Effector memory CD4-positive, alpha-beta T cell (primary cell): ENCODE data around the gene CFAP46.
"Not testable (repeated sequence)": the region's sequence is repeated elsewhere in the genome, so short reads cannot be mapped to it uniquely, and the experiment has no call there.

Experiments used
- DNase-seq, 3 donors: peaks; one replicate each; pipeline ENCODE4 v3.0.0-alpha.2; 2020
- H3K27ac ChIP-seq: 2 replicates; pipeline ENCODE4 v1.7.0; 2013; ENCODE audit warnings: mild to moderate bottlenecking, low read length, moderate library complexity; ENCODE audit not compliant: insufficient read depth, poor library complexity, severe bottlenecking
- H3K27me3 ChIP-seq: replicated peaks from 2 replicates; pipeline ENCODE4 v1.7.0; 2013; ENCODE audit warnings: mild to moderate bottlenecking, low read length; ENCODE audit not compliant: insufficient read depth, control insufficient read depth, poor library complexity, severe bottlenecking
- H3K36me3 ChIP-seq: 2 replicates; pipeline ENCODE4 v1.7.0; 2013; ENCODE audit warnings: mild to moderate bottlenecking, low read length, moderate library complexity; ENCODE audit not compliant: control insufficient read depth, insufficient read depth
- H3K4me1 ChIP-seq: 2 replicates; pipeline ENCODE4 v1.7.0; 2013; ENCODE audit warnings: low read length, mild to moderate bottlenecking; ENCODE audit not compliant: control insufficient read depth, insufficient read depth, poor library complexity, severe bottlenecking
- H3K4me3 ChIP-seq: 2 replicates; pipeline ENCODE4 v1.7.0; 2013; ENCODE audit warnings: low read length, low read depth, mild to moderate bottlenecking; ENCODE audit not compliant: insufficient read depth, poor library complexity, severe bottlenecking
- H3K9me3 ChIP-seq: 2 replicates; pipeline ENCODE4 v1.7.0; 2013; ENCODE audit warnings: mild to moderate bottlenecking, low read length, moderate library complexity; ENCODE audit not compliant: control insufficient read depth

The CFAP46 gene

DNA sequence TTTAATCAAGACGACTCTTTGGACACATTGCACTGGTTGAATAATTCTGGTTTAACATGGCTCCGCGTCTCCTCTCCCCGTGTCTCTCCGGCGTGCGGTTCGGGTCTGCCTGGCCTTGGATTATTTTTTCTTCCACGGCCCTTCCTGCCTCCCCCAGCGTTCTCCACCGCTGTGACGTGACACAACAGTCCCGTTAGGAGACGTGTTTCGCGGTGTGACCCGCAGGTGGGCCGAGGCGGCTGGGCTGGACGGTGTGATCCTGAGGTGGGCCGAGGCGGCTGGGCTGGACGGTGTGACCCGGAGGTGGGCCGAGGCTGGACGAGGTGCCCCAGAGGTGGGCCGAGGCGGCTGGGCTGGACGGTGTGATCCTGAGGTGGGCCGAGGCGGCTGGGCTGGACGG, 144.4 kb downstream of the CFAP46 start:
- H3K4me1 ChIP-seq, H3K27ac ChIP-seq, H3K9me3 ChIP-seq, H3K27me3 ChIP-seq, H3K36me3 ChIP-seq, DNase-seq, H3K4me3 ChIP-seq: not testable (repeated sequence)

DNA sequence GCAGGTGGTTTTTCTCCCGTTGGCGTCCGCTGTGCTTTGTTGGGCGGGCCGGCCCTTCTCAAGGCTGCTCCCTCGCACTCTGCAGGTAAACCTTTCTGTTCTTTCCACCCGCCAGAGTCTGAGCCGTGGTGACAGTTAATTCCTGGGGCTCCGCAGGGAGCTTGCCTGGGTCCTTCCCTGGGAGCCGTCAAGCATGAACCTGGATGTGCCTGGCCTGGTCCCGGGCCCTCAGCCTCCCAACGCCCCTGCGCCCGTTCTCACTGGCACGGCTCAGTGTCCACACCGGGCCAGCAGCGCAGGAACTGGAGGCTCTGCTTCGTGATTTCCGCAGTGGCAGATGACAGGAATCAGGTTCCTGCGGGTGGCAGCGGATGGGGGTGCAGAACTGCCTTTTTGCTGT, 145.5 kb downstream of the CFAP46 start:
- no peak for DNase-seq
- Histone ChIP-seq H3K27ac (no peak overlapping the region), H3K36me3 (no peaks in the 10 kb centered on the region), H3K4me1 (no peaks in the 10 kb centered on the region), H3K4me3 (no peak overlapping the region), H3K27me3 (no peaks in the 10 kb centered on the region), H3K9me3 (no peaks in the 10 kb centered on the region)

DNA sequence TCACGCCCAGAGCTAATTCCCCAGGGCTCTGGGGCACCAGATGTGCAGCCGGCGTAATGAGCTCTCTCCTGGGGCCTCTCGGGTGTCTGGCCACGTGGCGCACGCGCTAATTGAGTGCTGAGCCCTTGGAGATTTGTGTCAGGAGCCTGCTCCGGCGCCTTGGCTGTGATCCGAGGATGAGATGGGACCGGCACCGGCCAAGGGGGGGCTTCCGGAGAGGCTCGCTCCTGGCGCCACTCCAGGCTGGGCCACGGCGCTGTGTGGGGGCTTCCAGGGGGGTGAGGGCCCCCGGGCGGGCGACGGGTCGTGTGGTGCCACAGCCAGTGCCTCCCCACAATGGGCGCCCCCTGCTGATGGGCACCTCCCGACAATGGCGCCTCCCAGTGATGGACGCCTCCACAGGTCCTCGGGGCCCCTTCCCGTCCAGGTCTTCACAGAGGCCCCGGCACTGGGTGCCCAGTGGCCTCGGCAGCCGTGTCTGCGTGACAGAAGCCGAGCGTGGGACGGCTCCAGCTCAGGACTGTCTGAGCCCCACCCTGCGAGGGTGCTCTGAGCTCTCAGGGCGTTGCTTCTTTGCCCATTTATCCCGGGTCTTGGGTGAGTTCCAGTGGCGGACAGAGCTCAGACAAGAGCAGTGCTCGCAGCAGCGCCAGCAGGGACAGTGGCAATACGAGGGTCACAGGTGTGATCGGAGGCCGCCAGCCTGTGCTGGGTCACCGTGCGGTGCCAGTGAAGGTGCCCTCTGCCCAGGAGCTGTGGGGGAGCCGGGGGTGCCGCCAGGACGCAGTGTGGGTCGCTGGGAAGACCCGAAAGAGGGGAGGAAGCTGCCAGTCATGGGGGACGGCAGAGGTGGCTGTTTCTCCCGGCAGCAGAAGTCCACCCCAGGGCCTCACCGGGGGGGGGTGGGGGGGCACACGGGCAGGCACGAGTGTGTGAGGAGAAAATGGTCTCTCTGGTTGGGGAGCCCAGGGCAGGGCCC, 148.2 kb downstream of the CFAP46 start:
- Histone ChIP-seq H3K4me3 (no peak overlapping the region), H3K36me3 (no peaks in the 10 kb centered on the region), H3K4me1 (no peaks in the 10 kb centered on the region), H3K27me3 (peaks cover 6% of the 10 kb centered on the region), H3K9me3 (no peaks in the 10 kb centered on the region), H3K27ac (no peak overlapping the region)
- DNase-seq: no peak

DNA sequence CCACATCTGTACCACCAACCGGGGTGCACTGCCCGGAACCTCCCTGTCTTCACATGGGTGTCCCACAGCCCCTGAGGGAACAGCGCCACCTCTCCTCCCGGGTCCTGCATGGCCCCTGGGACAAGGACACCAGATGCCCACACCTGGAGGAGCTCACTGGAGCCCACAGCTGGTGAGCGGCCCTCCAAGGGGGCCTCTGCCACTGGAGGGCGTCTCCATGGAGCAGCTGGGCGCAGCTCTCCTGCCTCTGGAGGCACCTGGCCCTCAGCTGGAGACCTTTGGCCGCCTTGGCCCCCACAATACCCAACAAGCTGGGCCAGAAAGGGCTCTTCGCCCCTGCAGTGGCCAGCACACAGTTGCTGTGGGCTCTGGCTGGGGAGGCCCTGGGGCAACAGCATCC, 149.2 kb downstream of the CFAP46 start:
- Histone ChIP-seq H3K27me3 (peaks cover 13% of the 10 kb centered on the region), H3K4me3 (no peak overlapping the region), H3K9me3 (no peaks in the 10 kb centered on the region), H3K36me3 (no peaks in the 10 kb centered on the region), H3K27ac (no peak overlapping the region), H3K4me1 (peaks cover 4% of the 10 kb centered on the region)
- DNase-seq: no peak

DNA sequence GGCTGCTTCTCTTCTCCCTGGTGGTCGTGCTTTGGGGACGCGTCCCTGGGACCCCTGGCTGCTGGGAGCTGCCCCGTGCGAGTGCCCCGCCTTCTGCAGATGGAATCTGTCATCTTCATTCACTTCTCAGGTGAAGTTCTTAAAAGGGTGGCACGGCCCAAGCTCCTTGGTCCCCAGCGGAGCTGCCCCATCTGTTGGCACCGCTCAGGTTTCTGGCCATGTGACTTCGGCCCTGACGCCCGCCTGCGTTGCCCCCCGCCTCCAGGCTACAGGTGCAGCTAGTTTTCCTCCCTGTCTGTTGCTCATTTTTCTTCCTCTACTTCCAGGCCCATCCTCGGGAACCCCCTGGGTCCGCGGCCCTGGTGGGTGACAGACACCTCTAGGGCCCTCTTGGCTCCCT, 149.6 kb downstream of the CFAP46 start:
- no peak for DNase-seq
- H3K27ac ChIP-seq: no peak overlapping the region
- H3K27me3 ChIP-seq: peaks cover 17% of the 10 kb centered on the region
- H3K4me3 ChIP-seq: no peak overlapping the region
- H3K36me3 ChIP-seq: no peaks in the 10 kb centered on the region
- peaks cover 5% of the 10 kb centered on the region for H3K4me1 ChIP-seq
- no peaks in the 10 kb centered on the region for H3K9me3 ChIP-seq

DNA sequence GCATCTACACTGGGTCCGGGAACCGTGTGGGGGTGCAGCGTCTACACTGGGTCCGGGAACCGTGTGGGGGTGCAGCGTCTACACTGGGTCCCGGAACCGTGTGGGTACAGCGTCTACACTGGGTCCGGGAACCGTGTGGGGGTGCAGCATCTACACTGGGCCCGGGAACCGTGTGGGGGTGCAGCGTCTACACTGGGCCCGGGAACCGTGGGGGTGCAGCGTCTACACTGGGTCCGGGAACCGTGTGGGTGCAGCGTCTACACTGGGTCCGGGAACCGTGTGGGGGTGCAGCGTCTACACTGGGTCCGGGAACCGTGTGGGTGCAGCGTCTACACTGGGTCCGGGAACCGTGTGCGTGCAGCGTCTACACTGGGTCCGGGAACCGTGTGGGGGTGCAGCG, 150.3 kb downstream of the CFAP46 start:
- not testable (repeated sequence) for H3K27ac ChIP-seq, DNase-seq, H3K36me3 ChIP-seq, H3K4me3 ChIP-seq, H3K9me3 ChIP-seq, H3K4me1 ChIP-seq
- peaks cover 22% of the 10 kb centered on the region for H3K27me3 ChIP-seq

DNA sequence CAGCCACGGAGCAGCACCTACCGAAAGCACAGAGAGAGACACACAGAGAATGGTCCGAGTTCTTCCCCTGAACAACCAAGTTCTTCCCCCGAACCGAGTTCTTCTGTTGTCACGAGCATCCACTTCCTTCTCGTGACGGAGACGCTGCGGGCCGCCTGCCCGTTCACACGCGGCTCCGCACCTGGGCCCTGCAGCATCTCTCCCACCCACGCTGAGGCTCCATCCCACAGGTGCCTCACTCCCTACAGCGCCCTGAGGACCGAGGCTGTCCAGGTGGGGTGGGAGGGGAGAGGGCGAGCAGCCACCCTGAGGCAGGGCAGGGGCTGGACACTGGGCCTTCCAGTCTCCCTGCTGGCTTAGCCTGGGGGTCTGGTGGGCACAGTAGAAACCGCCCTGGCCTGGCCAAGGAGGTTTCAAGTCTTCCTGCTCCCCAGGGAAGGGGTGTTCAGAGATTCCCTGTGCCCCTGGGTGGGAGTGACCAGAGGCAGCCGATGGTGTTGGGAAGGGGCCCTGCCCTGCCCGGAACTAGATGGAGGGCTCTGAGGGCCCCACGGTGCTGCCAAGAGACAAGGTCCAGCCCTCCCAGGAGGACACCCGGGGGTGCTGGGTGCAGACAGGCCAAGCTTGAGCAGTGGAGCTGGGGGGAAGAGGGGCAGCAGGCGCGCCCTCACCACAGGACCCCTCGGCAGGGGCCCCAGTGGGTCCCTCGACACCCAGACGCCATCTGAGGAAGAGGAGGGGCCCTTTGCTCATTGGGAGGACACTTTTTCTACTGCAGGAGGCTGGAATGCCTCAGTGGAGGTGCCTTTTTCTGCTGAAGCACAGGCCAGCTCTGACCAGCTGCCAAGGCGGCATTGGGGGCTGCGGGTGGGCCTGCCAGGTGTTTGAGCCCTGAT, 151.2 kb downstream of the CFAP46 start:
- DNase-seq: no peak
- Histone ChIP-seq H3K36me3 (no peaks in the 10 kb centered on the region), H3K4me1 (peaks cover 15% of the 10 kb centered on the region), H3K9me3 (no peaks in the 10 kb centered on the region), H3K27me3 (peaks cover 32% of the 10 kb centered on the region), H3K27ac (no peak overlapping the region), H3K4me3 (no peak overlapping the region)

DNA sequence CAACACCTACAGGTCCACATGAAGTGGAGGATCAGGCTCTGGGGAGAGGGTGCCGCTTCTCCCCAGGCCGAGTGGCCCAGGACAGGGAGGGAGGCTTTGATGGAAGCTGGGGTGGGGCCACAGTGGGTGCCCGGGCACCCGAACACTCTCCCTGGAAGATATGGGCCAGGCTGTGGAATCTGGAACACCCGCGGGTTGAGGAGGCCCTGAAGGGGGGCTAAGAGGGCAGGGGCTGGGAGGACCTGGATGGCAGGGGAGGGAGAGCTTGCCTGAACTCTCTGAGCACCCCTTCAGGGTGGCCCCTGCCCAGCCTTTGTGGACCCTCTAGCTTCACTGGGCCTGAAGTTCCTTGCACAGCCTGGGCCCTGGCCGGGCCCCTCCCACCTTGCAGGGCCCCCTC, 151.9 kb downstream of the CFAP46 start:
- Histone ChIP-seq H3K4me3 (no peak overlapping the region), H3K4me1 (peaks cover 15% of the 10 kb centered on the region), H3K27me3 (peaks cover 32% of the 10 kb centered on the region), H3K27ac (no peak overlapping the region), H3K36me3 (no peaks in the 10 kb centered on the region), H3K9me3 (no peaks in the 10 kb centered on the region)
- no peak for DNase-seq

DNA sequence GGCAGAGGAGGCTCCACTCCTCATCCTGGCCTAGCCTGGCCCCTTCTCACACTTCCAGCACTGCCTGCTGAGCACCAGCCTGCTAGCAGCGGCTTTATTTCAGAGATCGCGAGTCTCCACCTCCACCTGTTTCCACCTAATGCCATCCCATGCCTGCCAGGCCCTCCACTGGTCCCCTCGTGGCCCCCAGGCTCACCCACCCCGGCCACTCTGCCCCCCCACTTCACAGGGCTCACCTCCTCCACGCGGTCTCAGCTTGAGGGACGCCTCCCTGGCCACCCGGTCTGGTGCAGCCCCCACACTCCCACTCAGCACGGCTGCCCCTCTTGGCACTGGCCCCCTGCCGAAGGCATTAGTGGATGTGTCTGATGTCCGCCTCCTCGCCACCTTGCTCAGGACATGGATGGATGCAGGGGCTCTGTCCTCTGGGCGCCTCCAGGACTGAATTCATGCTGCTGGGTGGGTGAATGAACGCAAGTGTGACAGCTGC, 152.7 kb downstream of the CFAP46 start:
- H3K9me3 ChIP-seq: no peaks in the 10 kb centered on the region
- H3K27me3 ChIP-seq: peaks cover 37% of the 10 kb centered on the region
- no peak overlapping the region for H3K4me3 ChIP-seq
- DNase-seq: no peak
- H3K27ac ChIP-seq: no peak overlapping the region
- H3K36me3 ChIP-seq: no peaks in the 10 kb centered on the region
- H3K4me1 ChIP-seq: peaks cover 15% of the 10 kb centered on the region

DNA sequence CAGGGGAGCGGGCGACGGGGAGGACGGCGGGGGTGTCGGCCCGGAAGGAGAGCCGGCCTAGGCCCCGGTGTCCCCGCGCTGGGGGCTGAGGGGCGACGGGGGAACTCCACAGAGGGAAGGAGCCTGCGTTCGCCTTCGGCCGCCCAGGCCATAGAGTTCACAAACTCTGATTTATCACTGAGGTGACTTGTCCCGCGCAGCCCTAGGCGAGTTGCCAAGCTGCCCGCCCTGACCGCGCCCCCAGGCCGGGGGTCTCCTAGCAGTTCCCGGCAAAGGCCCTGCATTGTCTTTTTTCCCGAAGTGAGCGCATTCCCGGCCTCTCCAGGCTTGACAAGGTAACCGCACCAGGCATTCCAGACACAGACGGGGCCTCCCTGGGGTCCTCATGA, 153.5 kb downstream of the CFAP46 start:
- H3K27ac ChIP-seq: no peak overlapping the region
- peaks cover 15% of the 10 kb centered on the region for H3K4me1 ChIP-seq
- no peaks in the 10 kb centered on the region for H3K36me3 ChIP-seq
- H3K4me3 ChIP-seq: no peak overlapping the region
- H3K9me3 ChIP-seq: no peaks in the 10 kb centered on the region
- peaks cover 45% of the 10 kb centered on the region for H3K27me3 ChIP-seq
- no peak for DNase-seq
